Mammary epithelial cell (primary cell): Measurements from ENCODE around the gene NDUFS6.

Experiments
- EZH2 ChIP-seq: IDR thresholded peaks from 2 replicates; pipeline ENCODE4 v1.6.1; 2012; ENCODE audit warnings: low read length, inconsistent platforms, borderline replicate concordance
- TF ChIP-seq, protein P1 (sequence below), 2 donors: IDR thresholded peaks in 1 of 2; conservative IDR thresholded peaks in 1 of 2; 2 replicates each; pipeline ENCODE4 v1.5.1; 2011 to 2012; ENCODE audit warnings: inconsistent platforms in 2 of 2, low read length in 2 of 2, mild to moderate bottlenecking in 2 of 2, control low read depth in 1 of 2, low read depth in 1 of 2; ENCODE audit not compliant: insufficient read depth in 1 of 2; ENCODE audit errors: extremely low read depth in 1 of 2

DNA sequence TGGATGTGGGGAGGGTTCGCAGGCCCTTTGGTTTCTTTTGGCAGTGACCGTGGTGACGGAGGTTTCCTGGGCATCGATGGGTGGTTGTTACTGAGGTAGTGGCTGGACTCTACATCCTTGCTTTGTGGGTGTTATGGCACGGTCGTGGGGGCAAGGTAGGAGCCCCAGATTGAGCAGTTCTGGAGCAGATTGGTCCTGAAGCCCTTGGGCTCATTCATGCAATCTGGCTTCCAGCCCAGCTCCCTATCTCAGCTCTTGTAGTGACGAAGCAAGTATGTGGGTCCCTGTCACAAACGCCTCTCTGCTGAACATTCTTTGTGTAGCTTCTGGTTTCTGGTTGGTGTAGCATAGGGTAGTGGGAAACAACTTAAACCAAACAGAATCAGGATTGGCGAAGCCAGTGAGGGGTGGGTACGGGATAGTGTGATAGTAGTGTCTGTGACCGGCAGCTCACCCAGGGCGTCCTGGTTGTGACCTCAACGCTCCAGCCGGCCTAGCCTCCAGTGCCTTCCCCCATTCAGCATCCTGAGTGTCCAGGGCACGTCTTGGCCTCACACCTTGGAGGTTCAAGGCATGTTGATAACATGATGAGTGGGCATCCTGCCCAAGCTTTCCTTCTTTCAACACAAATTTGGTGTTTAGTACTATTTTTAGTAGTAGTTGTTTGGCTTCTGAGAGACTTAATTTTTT is 2.9 kb downstream of the NDUFS6 start:
- TF ChIP-seq, protein P1, sequence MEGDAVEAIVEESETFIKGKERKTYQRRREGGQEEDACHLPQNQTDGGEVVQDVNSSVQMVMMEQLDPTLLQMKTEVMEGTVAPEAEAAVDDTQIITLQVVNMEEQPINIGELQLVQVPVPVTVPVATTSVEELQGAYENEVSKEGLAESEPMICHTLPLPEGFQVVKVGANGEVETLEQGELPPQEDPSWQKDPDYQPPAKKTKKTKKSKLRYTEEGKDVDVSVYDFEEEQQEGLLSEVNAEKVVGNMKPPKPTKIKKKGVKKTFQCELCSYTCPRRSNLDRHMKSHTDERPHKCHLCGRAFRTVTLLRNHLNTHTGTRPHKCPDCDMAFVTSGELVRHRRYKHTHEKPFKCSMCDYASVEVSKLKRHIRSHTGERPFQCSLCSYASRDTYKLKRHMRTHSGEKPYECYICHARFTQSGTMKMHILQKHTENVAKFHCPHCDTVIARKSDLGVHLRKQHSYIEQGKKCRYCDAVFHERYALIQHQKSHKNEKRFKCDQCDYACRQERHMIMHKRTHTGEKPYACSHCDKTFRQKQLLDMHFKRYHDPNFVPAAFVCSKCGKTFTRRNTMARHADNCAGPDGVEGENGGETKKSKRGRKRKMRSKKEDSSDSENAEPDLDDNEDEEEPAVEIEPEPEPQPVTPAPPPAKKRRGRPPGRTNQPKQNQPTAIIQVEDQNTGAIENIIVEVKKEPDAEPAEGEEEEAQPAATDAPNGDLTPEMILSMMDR (conservative IDR thresholded peaks at IDR 0.05 in 1 of 2, IDR thresholded peaks at IDR 0.05 in 1 of 2; ENCODE audit: extremely low read depth in 1 of 2, insufficient read depth in 1 of 2, low read depth in 1 of 2, low read length in 2 of 2): no peak
- no peak for TF ChIP-seq EZH2
